Keratinocyte (primary cell): ENCODE measurements around the gene TPI1. TPM values are rescaled to one million over a fixed set of nuclear protein-coding genes. Genes with fewer than 3 reads are reported as not detected.
A peak's percentile ranks its signal among the peaks of the same experiment; 100 is the strongest.
"Not testable (repeated sequence)": the region's sequence is repeated elsewhere in the genome, so short reads cannot be mapped to it uniquely, and the experiment has no call there.

Source experiments
- DNase-seq: peaks from one replicate; pipeline ENCODE4 v3.0.0-alpha.2; 2011; ENCODE audit warnings: low read depth, missing footprints, low spot score
- FAIRE-seq: peaks from 2 replicates; lab custom pipeline; 2011; peaks lifted over from hg19 to GRCh38; lab: Jason Lieb, UNC
- H2AFZ ChIP-seq: 2 replicates; pipeline ENCODE4 v1.6.0; 2012; ENCODE audit warnings: low read length, control low read depth, inconsistent platforms; ENCODE audit not compliant: control insufficient read depth
- H3K27ac ChIP-seq: 2 replicates; pipeline ENCODE4 v1.5.1; 2011; ENCODE audit warnings: low read length; ENCODE audit not compliant: control insufficient read depth, insufficient read depth
- H3K27me3 ChIP-seq: 3 replicates; pipeline ENCODE4 v1.6.0; 2011; ENCODE audit warnings: low read length; ENCODE audit not compliant: control insufficient read depth, insufficient read depth; ENCODE audit errors: extremely low read depth
- H3K36me3 ChIP-seq, 2 experiments: 2 replicates in 1 of 2; 3 replicates in 1 of 2; pipeline ENCODE4 v1.5.1; 2011; ENCODE audit warnings: low read length in 2 of 2, mild to moderate bottlenecking in 1 of 2; ENCODE audit not compliant: control insufficient read depth in 2 of 2, insufficient read depth in 2 of 2; ENCODE audit errors: extremely low read depth in 1 of 2
- H3K4me1 ChIP-seq: 3 replicates; pipeline ENCODE4 v1.5.1; 2011; ENCODE audit warnings: low read length; ENCODE audit not compliant: control insufficient read depth, insufficient read depth; ENCODE audit errors: extremely low read depth
- H3K4me2 ChIP-seq: 3 replicates; pipeline ENCODE4 v1.6.0; 2011; ENCODE audit warnings: low read depth, low read length; ENCODE audit not compliant: control insufficient read depth, insufficient read depth; ENCODE audit errors: extremely low read depth
- H3K4me3 ChIP-seq, 3 experiments: fragments of 200-600 bp in 1 of 3; sonication (generic) in 1 of 3; 2 replicates in 2 of 3; 3 replicates in 1 of 3; pipeline ENCODE4 v1.5.1; 2011 to 2016; ENCODE audit warnings: low read length in 3 of 3, mild to moderate bottlenecking in 3 of 3, control low read depth in 2 of 3, inconsistent platforms in 1 of 3, low read depth in 1 of 3, mixed read lengths in 1 of 3, mixed run types in 1 of 3, moderate library complexity in 1 of 3; ENCODE audit not compliant: control insufficient read depth in 2 of 3, insufficient read depth in 2 of 3; ENCODE audit errors: extremely low read depth in 1 of 3
- H3K79me2 ChIP-seq: 2 replicates; pipeline ENCODE4 v1.6.0; 2012; ENCODE audit warnings: low read length; ENCODE audit not compliant: control insufficient read depth, insufficient read depth
- H3K9ac ChIP-seq: 3 replicates; pipeline ENCODE4 v1.6.0; 2011; ENCODE audit warnings: low read length; ENCODE audit not compliant: control insufficient read depth, insufficient read depth; ENCODE audit errors: extremely low read depth
- H3K9me1 ChIP-seq: 3 replicates; pipeline ENCODE4 v1.6.0; 2011; ENCODE audit warnings: low read length; ENCODE audit not compliant: control insufficient read depth, insufficient read depth; ENCODE audit errors: extremely low read depth
- H3K9me3 ChIP-seq: 2 replicates; pipeline ENCODE4 v1.5.1; 2012; ENCODE audit warnings: low read depth, low read length; ENCODE audit not compliant: control insufficient read depth
- H4K20me1 ChIP-seq: 3 replicates; pipeline ENCODE4 v1.6.0; 2011; ENCODE audit warnings: low read length; ENCODE audit not compliant: control insufficient read depth, insufficient read depth; ENCODE audit errors: extremely low read depth
- CTCF ChIP-seq, 3 experiments: IDR thresholded peaks in 1 of 3; conservative IDR thresholded peaks in 1 of 3; optimal IDR thresholded peaks in 1 of 3; 2 replicates in 2 of 3; 3 replicates in 1 of 3; pipeline versions ENCODE3 to v1.5.1; 2011; ENCODE audit warnings: low read length in 3 of 3, mild to moderate bottlenecking in 3 of 3, moderate library complexity in 2 of 3, control low read depth in 1 of 3, inconsistent platforms in 1 of 3; ENCODE audit not compliant: insufficient read depth in 2 of 3; ENCODE audit errors: extremely low read depth in 1 of 3
- EZH2 ChIP-seq: IDR thresholded peaks from one replicate; pipeline ENCODE4 v1.6.1; 2012; ENCODE audit warnings: inconsistent platforms, mild to moderate bottlenecking, low read length, moderate library complexity
- dilution Hi-C: fragments of 300-500 bp; cut with MboI; formaldehyde crosslinking; loops from one replicate; pipeline ENCODE4 v1.7.0; 2020; ENCODE audit warnings: low sequenced_read_pairs; ENCODE audit not compliant: extremely low pct_ligation_motif_present
- polyA plus RNA-seq, 5 experiments: library from polyadenylated mRNA; depleted of rRNA in 3 of 5; stranded (reverse) in 3 of 5; stranded (forward) in 1 of 5; unstranded in 1 of 5; fragments of >200 nt; gene quantifications; 1 replicate in 1 of 5; 2 replicates in 3 of 5; 3 replicates in 1 of 5; pipeline versions ENCODE4 v1.2.1 to v1.2.3, GENCODE V29; 2011 to 2012; ENCODE audit warnings: missing spikeins in 2 of 5, low read depth in 1 of 5, low replicate concordance in 1 of 5

Gene TPI1
- polyA plus RNA-seq, 1 donor (not counting 4 experiments of a cell fraction or from before 2014, with no cell fraction given) = 1,551 TPM

- dilution Hi-C loops = no loop called here
- no peaks in the 10 kb centered on the region for H4K20me1 ChIP-seq
- TF ChIP-seq CTCF (optimal IDR thresholded peaks at IDR 0.05 in 1 of 3, IDR thresholded peaks at IDR 0.05 in 1 of 3, conservative IDR thresholded peaks at IDR 0.05 in 1 of 3; ENCODE audit: extremely low read depth in 1 of 3, insufficient read depth in 2 of 3, low read length in 3 of 3) (peak; percentile 67 to 79 (median 70)), EZH2 (no peak)
- H3K27me3 ChIP-seq = no peaks in the 10 kb centered on the region
- H3K4me1 ChIP-seq = peaks cover 10% of the 10 kb centered on the region
- no peaks in the 10 kb centered on the region for H3K79me2 ChIP-seq
- H3K9me1 ChIP-seq = no peaks in the 10 kb centered on the region
- peak overlapping the region; percentile 85 for H3K27ac ChIP-seq
- H3K36me3 ChIP-seq = no peaks in the 10 kb centered on the region
- FAIRE-seq = peak; percentile 48
- peak overlapping the region; percentile 40 to 81 (median 79) for H3K4me3 ChIP-seq
- peak overlapping the region; percentile 89 for H3K9ac ChIP-seq
- H2AFZ ChIP-seq = peak overlapping the region; percentile 95
- no peak for DNase-seq
- H3K4me2 ChIP-seq = peak overlapping the region; percentile 99
- H3K9me3 ChIP-seq = no peaks in the 10 kb centered on the region
Measured at GRCh38 chr12:6890789-6891645, 23.7 kb downstream of the TPI1 start.

- Histone ChIP-seq H3K36me3 (no peaks in the 10 kb centered on the region), H3K4me2 (peak overlapping the region; percentile 99), H3K27me3 (no peaks in the 10 kb centered on the region), H3K4me1 (peaks cover 10% of the 10 kb centered on the region), H3K9me1 (no peaks in the 10 kb centered on the region), H3K79me2 (no peaks in the 10 kb centered on the region), H3K9me3 (no peaks in the 10 kb centered on the region), H4K20me1 (no peaks in the 10 kb centered on the region), H3K4me3 (peak overlapping the region; percentile 40 to 81 (median 79)), H2AFZ (peak overlapping the region; percentile 95), H3K27ac (peak overlapping the region; percentile 85), H3K9ac (peak overlapping the region; percentile 89)
- dilution Hi-C loops = no loop called here
- TF ChIP-seq CTCF (optimal IDR thresholded peaks at IDR 0.05 in 1 of 3, IDR thresholded peaks at IDR 0.05 in 1 of 3, conservative IDR thresholded peaks at IDR 0.05 in 1 of 3; ENCODE audit: extremely low read depth in 1 of 3, insufficient read depth in 2 of 3, low read length in 3 of 3) (no peak), EZH2 (no peak)
- FAIRE-seq (no peak), DNase-seq (no peak)
Measured at GRCh38 chr12:6891646-6892001, 24.3 kb downstream of the TPI1 start.

GRCh38 chr12:6892683-6893082, 25.4 kb downstream of the TPI1 start:
- H3K9ac ChIP-seq, H3K36me3 ChIP-seq, H4K20me1 ChIP-seq, H3K79me2 ChIP-seq, H3K27me3 ChIP-seq, H3K9me1 ChIP-seq, DNase-seq, H2AFZ ChIP-seq, H3K4me3 ChIP-seq, dilution Hi-C loops, H3K4me2 ChIP-seq, H3K27ac ChIP-seq, FAIRE-seq, H3K9me3 ChIP-seq: not testable (repeated sequence)
- H3K4me1 ChIP-seq = peaks cover 10% of the 10 kb centered on the region
